OCI-LY7 (cell line): ENCODE data around the gene PTPRT. TPM values are rescaled to one million over a fixed set of nuclear protein-coding genes. Genes with fewer than 3 reads are reported as not detected.

Source experiments
- BruUV-seq: library from RNA; stranded (reverse); fragments of 400-500 nt; replicated peaks from 2 replicates; lab custom pipeline; 2021; lab: Mats Ljungman, UMichigan
- CTCF ChIA-PET: fragments of 300-600 bp; sonication (Branson Sonifier 250); formaldehyde crosslinking; loops from one replicate; lab custom pipeline; 2022; ENCODE audit warnings: antibody characterized with exemption; ENCODE audit not compliant: unreplicated experiment; lab: Charles Lee
- POLR2A ChIA-PET: fragments of 300-600 bp; sonication (Branson Sonifier 250); formaldehyde crosslinking; loops from one replicate; lab custom pipeline; 2022; ENCODE audit warnings: antibody characterized with exemption; lab: Charles Lee
- DNase-seq: peaks from one replicate; pipeline ENCODE4 v3.0.0-alpha.2; 2015; ENCODE audit warnings: low spot score
- H2AFZ ChIP-seq: fragments of 200-600 bp; sonication (generic), shearing (Covaris generic); 2 replicates; pipeline ENCODE4 v1.6.1; 2014; ENCODE audit warnings: mild to moderate bottlenecking, antibody characterized with exemption, low read length, moderate library complexity
- H3K27ac ChIP-seq: fragments of 200-600 bp; sonication (generic); 2 replicates; pipeline ENCODE4 v1.5.1; 2014; ENCODE audit warnings: mixed run types, low read depth, mild to moderate bottlenecking, moderate library complexity, low read length, inconsistent platforms; ENCODE audit not compliant: poor library complexity, severe bottlenecking
- H3K36me3 ChIP-seq: fragments of 200-600 bp; sonication (generic); 2 replicates; pipeline ENCODE4 v1.6.1; 2014; ENCODE audit warnings: mild to moderate bottlenecking, antibody characterized with exemption, low read length, moderate library complexity, mixed read lengths; ENCODE audit not compliant: insufficient read depth
- H3K4me1 ChIP-seq: fragments of 200-600 bp; sonication (generic); 2 replicates; pipeline ENCODE4 v1.5.1; 2014; ENCODE audit warnings: mild to moderate bottlenecking, low read length; ENCODE audit not compliant: insufficient read depth, poor library complexity, severe bottlenecking
- H3K4me2 ChIP-seq: fragments of 200-600 bp; sonication (generic); 2 replicates; pipeline ENCODE4 v1.6.1; 2014; ENCODE audit warnings: mild to moderate bottlenecking, low read length
- H3K4me3 ChIP-seq: fragments of 200-600 bp; sonication (generic); 2 replicates; pipeline ENCODE4 v1.5.1; 2014; ENCODE audit warnings: mild to moderate bottlenecking, low read depth, low read length; ENCODE audit not compliant: poor library complexity, severe bottlenecking
- H3K79me2 ChIP-seq: fragments of 200-600 bp; sonication (generic); 2 replicates; pipeline ENCODE4 v1.6.1; 2016; ENCODE audit warnings: low read depth, mild to moderate bottlenecking, low read length, moderate library complexity, mixed read lengths; ENCODE audit not compliant: insufficient read depth
- H3K9me2 ChIP-seq: fragments of 200-600 bp; sonication (generic); 2 replicates; pipeline ENCODE4 v1.6.1; 2016; ENCODE audit warnings: mild to moderate bottlenecking, low read length, mixed read lengths; ENCODE audit not compliant: insufficient read depth
- H3K9me3 ChIP-seq: fragments of 200-600 bp; sonication (generic); 2 replicates; pipeline ENCODE4 v1.6.1; 2014; ENCODE audit warnings: mild to moderate bottlenecking, mixed run types, low read length, mixed read lengths
- H4K20me1 ChIP-seq: fragments of 200-600 bp; sonication (generic); 2 replicates; pipeline ENCODE4 v1.6.1; 2014; ENCODE audit warnings: mild to moderate bottlenecking, antibody characterized with exemption, low read length, moderate library complexity, mixed read lengths; ENCODE audit not compliant: insufficient read depth
- CTCF ChIP-seq: fragments of 200-600 bp; sonication (generic); conservative IDR thresholded peaks from 2 replicates; pipeline ENCODE4 v1.5.1; 2014; ENCODE audit warnings: mild to moderate bottlenecking, antibody characterized with exemption, low read length, moderate library complexity, mixed read lengths
- EZH2phosphoT487 ChIP-seq: fragments of 200-600 bp; sonication (generic); IDR thresholded peaks from 2 replicates; pipeline ENCODE4 v1.6.1; 2018; ENCODE audit warnings: low read depth, borderline replicate concordance, mild to moderate bottlenecking, mixed run types, antibody characterized with exemption, low read length, moderate library complexity, mixed read lengths
- intact Hi-C: fragments of 100-400 bp; cut with micrococcal nuclease; formaldehyde crosslinking; loops from one replicate; pipeline ENCODE4 v1.10.0; 2022; ENCODE audit not compliant: unreplicated experiment
- total RNA-seq, 2 experiments: library from RNA; depleted of rRNA in 1 of 2; stranded (reverse); fragments of >200 nt in 1 of 2; shearing (Covaris generic) in 1 of 2; gene quantifications; 2 replicates each; pipeline ENCODE4 v1.2.3, GENCODE V29; 2014 to 2022

Gene PTPRT
- total RNA-seq, 2 experiments from 2014 or later = not detected

- Histone ChIP-seq H3K4me2 (no peak overlapping the region), H3K36me3 (no peaks in the 10 kb centered on the region), H3K27ac (no peak overlapping the region), H3K9me3 (no peaks in the 10 kb centered on the region), H3K4me3 (no peak overlapping the region), H3K79me2 (no peaks in the 10 kb centered on the region), H2AFZ (no peak overlapping the region), H3K9me2 (no peaks in the 10 kb centered on the region), H4K20me1 (no peaks in the 10 kb centered on the region), H3K4me1 (no peaks in the 10 kb centered on the region)
- POLR2A ChIA-PET = interaction anchor here (0.6 to 0.7 kb wide), 2 partner anchors 177 to 217 kb away, joined by 3 to 4 read pairs; no protein-coding TSS in a partner anchor
- no peak for TF ChIP-seq EZH2phosphoT487
- TF ChIP-seq CTCF = no peak
- intact Hi-C loops = no loop called here
- no TSS peak for BruUV-seq
- no peak for DNase-seq
- CTCF ChIA-PET = no interaction called here
Measured at GRCh38 chr20:43032459-43032858, 157.2 kb downstream of the PTPRT start.

GRCh38 chr20:43029176-43029575 is 160.5 kb downstream of the PTPRT start:
- H3K4me3 ChIP-seq = no peak overlapping the region
- ChIA-PET CTCF (no interaction called here), POLR2A (no interaction called here)
- TF ChIP-seq EZH2phosphoT487 (no peak), CTCF (no peak)
- no peaks in the 10 kb centered on the region for H3K79me2 ChIP-seq
- BruUV-seq = no TSS peak
- no peak overlapping the region for H3K4me2 ChIP-seq
- no peaks in the 10 kb centered on the region for H3K36me3 ChIP-seq
- H4K20me1 ChIP-seq = no peaks in the 10 kb centered on the region
- intact Hi-C loops = no loop called here
- H3K4me1 ChIP-seq = no peaks in the 10 kb centered on the region
- no peak for DNase-seq
- H3K9me2 ChIP-seq = no peaks in the 10 kb centered on the region
- H2AFZ ChIP-seq = no peak overlapping the region
- no peaks in the 10 kb centered on the region for H3K9me3 ChIP-seq
- H3K27ac ChIP-seq = no peak overlapping the region

GRCh38 chr20:43028470-43028869 is 161.2 kb downstream of the PTPRT start:
- H3K4me1 ChIP-seq = no peaks in the 10 kb centered on the region
- H3K27ac ChIP-seq = no peak overlapping the region
- TF ChIP-seq CTCF (no peak), EZH2phosphoT487 (no peak)
- H3K9me3 ChIP-seq = no peaks in the 10 kb centered on the region
- no peak overlapping the region for H3K4me2 ChIP-seq
- DNase-seq = no peak
- intact Hi-C loops = no loop called here
- ChIA-PET CTCF (no interaction called here), POLR2A (no interaction called here)
- H3K9me2 ChIP-seq = no peaks in the 10 kb centered on the region
- H2AFZ ChIP-seq = no peak overlapping the region
- no peaks in the 10 kb centered on the region for H4K20me1 ChIP-seq
- no peak overlapping the region for H3K4me3 ChIP-seq
- H3K36me3 ChIP-seq = no peaks in the 10 kb centered on the region
- BruUV-seq = no TSS peak
- no peaks in the 10 kb centered on the region for H3K79me2 ChIP-seq
